Skin epidermis (tissue), 12 donors: ENCODE results near the gene SDC4.
A peak's percentile ranks its signal among the peaks of the same experiment; 100 is the strongest.

Experiments
- H3K27ac ChIP-seq, 21 experiments: fragments of 200-600 bp; sonication (generic) in 11 of 21; one replicate each; pipeline ENCODE4 v1.5.0; 2020; ENCODE audit warnings: mild to moderate bottlenecking in 3 of 21, inconsistent platforms in 2 of 21, moderate library complexity in 2 of 21
- H3K4me3 ChIP-seq, 7 experiments: fragments of 200-600 bp; sonication (generic) in 2 of 7; one replicate each; pipeline ENCODE4 v1.5.0; 2020; ENCODE audit warnings: inconsistent platforms in 2 of 7, mild to moderate bottlenecking in 2 of 7, moderate library complexity in 1 of 7

The SDC4 gene

DNA sequence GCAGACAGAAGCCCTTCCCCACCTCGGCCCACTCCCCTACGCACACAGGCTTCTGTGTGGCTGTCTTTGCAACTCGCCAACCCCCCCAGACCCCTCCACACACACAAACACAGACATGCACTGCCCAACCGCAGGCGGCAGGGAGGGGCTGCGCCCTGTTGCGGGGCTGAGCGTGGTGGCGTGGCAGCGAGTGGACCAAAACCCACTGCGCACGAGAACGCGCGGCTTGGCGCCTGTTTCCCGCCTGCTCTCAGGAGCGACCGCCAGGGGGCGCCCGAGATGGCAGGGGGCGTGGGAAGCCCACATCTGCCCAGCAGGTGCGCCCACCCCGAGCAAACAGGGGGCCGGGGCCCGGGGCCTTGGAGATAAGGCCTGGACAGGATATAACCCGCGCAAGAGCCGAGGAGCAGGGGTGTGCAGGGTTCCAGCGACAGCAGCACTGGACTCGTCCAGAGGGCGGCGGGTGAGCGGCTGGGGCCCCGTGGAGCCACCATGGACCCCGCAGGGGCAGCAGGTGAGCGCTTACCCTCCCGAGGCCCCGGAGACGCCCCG is 41.7 kb downstream of the SDC4 start, which contains the start of gene RBPJL:
Gene RBPJL, plus strand, starts transcription at position 410 of the 552 bp plus-strand sequence. Its CDS starts 83 bp downstream, at position 493.
- no peak within 1 kb of the TSS for H3K4me3 ChIP-seq

DNA sequence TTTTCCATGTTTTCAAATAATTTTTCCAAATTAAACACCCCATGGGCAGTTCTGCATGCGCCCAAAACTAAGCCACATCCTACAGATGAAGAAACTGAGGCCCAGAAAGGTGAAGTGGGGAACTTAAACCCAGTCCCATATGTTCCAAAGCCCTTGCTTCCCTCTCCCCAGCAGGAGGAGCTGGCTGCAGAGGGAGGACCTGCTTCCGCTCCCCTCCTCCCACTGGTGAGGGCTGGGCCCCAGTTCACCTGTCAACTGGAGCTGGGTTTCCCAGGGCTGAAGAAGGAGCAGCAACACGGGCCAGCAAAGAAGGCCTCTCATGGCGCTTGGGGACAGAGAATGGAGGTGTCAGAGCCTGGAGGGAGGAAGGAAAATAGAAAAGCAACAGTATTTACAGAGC is 43.0 kb downstream of the SDC4 start:
- Histone ChIP-seq H3K4me3 (no peak overlapping the region), H3K27ac (no peak overlapping the region)

More for the DNA sequence above, 41.7 kb downstream of the SDC4 start, which contains the start of gene RBPJL:
- H3K27ac ChIP-seq = no peak within 1 kb of the TSS

DNA sequence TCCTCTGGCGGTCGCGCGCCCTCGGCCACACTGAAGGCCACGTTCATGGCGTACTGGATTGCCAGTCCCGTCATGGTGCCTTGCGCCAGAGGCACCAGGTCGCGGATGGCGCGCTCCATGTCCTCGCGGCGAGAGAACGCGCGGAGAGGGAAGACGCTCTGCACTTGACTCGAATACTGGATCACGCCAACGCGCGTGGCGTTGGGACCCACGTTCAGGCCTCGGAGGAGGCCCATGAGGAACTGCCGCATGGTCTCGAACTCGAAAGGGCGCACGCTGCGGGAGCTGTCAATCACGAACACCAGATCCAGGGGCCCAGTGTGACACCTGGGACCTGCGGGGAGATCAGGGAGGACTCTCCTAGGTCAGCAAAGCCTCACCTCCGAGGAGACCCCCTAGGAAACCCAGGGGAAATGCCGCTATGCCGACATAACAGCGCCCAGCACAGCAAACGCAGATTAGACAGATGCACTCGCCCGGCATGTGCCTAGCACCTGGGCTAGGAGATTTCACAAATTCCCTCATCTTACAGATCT is 43.7 kb downstream of the SDC4 start:
- Histone ChIP-seq H3K27ac (no peak overlapping the region), H3K4me3 (no peak overlapping the region)

DNA sequence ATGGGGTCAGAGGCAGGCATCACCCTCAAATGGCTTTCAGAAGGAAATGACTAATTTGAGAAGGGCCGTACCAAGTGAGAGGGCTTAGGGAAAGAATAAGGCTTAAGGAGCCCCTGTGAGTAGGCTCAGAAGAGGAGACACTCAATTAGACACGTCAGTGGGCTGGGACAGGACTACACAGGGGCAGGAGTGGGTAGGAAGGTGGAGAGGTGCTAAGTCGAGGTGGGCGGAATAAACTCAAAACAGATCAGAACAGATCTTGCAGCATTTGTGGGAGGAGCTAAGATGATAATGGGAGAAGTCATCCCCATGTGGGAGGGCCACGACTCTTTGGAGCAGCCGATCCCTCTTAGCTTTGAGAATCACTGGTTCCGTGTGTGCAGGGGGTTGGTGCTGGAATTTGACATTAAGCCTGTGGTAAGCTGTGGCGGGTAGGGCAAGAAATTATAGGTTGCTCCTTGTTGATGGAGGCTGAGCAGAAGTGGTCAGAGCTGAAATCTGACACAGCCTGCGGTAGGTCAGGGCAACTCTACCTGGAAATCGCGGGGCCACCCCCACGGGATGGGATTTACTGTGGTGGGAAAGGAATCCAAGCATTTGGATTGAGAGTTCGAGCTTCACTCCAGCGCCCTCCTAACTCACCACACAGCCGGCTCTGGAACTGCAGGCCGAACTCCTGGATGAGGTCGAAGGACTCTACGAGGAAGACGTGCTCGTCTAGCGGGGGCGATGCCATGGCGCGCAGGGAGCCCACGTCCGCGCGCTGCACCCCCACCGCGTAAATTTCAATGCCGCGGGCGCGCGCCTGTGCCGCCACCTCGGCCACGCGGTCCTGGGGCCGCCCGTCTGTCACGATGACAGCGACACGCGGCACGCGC is 44.4 kb downstream of the SDC4 start:
- no peak overlapping the region for H3K27ac ChIP-seq
- H3K4me3 ChIP-seq = no peak overlapping the region

DNA sequence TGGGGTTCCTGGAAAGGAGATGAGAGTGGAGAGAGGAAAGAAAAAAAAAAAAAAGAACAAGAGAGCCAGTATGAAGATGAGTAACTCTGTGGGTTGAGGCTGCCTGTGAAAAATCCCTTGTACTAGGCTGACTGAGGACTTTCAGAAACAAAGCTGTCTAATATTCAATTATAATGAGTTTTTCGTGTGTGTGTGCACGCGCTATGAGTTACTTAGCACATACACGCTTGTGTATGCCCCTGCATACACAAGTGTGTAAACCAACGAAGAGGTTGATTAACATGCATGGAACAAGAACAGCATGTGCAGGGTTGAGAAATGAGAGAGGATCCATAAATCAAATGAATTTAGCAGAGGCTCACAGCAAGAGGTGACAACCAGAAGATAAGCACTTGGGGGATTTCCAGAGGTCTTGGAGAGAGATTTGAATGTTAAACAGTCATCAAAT is 46.4 kb downstream of the SDC4 start:
- no peak overlapping the region for H3K27ac ChIP-seq
- no peak overlapping the region for H3K4me3 ChIP-seq

DNA sequence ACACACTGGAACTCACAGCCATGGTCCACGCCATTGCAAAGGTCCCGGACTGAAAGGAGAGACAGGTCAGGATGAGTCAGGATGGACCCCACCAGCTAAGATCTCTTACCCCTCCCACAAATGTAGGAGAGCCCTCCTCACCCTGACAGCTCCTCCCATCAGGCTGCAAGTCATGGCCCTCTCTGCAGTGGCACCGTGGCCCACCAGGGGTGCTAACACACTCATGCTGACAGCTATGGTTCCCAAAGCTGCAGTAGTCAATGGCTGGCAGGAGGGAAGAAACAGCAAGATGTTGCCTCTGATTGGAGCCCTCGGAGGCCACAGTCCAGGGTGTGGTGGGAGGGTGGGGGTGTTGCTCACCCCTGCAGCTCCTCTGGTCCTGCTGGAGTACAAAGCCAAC is 47.3 kb downstream of the SDC4 start:
- H3K27ac ChIP-seq = no peak overlapping the region
- no peak overlapping the region for H3K4me3 ChIP-seq

DNA sequence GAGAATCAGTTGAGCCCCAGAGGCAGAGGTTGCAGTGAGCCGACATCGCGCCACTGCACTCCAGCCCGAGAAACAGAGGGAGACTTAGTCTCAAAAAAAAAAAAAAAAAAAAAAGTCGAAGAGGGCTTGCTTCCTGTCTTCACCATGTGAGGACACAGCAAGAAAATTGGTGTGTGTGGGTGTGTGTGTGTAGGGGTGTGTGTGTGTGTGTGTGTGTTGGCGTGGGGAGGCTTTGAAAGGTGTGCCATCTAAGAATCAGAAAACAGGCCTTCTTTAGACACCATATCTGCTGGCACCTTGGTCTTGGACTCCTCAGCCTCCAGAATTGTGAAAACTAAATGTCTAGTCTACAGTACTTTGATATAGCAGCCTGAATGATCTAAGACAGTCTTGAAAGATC is 48.4 kb downstream of the SDC4 start:
- H3K4me3 ChIP-seq = no peak overlapping the region
- no peak overlapping the region for H3K27ac ChIP-seq

DNA sequence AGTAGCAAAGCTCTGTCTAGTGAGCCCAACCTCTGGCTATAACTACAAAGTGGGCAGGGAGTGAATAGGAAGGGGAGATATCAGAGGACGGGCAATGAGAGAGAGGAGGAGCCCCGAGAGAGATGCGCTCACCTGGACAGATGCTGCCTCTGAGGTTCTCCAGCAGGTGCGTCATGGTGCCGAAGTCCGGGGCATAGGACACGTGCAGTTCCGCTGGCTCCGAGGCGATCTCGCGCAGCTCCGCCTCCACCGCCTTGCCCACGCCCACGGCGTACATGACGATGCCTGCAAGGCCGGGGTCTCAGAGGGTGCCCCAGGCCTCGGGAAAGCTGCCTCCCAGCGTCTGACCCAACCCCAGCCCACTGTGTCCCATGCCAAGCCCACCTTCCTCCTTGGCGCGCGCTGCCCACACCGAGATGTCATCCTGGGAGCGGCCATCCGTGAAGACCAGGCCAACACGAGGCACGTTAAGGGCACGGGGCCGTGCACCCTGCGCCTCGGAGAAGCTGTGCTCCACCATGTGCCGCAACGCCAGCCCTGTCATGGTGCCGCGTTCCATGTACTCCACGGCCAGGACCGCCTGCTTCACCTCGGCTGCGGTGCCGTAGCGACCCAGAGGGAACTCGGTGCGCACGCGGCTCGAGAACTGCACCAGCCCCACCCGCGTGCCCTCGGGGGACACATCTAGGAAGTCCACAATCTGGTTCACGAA is 50.3 kb downstream of the SDC4 start:
- Histone ChIP-seq H3K4me3 (no peak overlapping the region), H3K27ac (no peak overlapping the region)

DNA sequence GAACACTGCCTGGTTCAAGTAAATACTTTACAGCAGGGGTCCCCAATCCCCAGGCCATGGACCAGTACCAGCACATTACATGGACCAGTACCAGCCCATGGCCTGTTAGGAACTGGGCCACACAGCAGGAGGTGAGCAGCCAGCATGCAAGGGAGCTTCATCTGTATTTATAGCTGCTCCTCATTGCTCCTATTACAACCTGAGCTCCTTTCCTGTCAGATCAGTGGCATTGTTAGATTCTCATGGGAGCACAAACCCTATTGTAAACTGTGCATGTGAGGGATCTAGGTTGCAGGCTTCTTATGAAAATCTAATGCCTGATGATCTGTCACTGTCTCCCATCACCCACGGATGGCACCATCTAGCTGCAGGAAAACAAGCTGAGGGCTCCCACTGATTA is 53.6 kb downstream of the SDC4 start:
- no peak overlapping the region for H3K27ac ChIP-seq
- H3K4me3 ChIP-seq = no peak overlapping the region

DNA sequence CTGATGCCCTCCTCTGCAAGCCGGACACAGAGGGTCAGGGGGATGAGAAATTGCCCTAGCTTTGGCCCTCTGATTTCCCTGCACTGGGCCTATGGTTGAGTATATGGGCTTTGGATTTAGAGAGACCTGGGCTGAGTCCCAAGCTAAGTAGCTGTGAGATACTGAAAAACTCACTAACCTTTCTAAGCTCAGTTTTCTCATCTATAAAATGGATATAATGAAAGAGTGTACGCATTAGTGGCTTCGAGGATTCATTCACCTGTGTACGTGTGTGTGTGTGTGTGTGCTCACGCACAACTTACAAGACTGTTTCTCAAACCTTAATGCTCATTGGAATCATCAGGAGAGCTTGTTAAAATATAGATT is 54.2 kb downstream of the SDC4 start:
- H3K27ac ChIP-seq = peak overlapping the region in 1 of 21 experiments; percentile 30
- peak overlapping the region in 6 of 7 experiments; percentile 33 to 55 (median 42) for H3K4me3 ChIP-seq

DNA sequence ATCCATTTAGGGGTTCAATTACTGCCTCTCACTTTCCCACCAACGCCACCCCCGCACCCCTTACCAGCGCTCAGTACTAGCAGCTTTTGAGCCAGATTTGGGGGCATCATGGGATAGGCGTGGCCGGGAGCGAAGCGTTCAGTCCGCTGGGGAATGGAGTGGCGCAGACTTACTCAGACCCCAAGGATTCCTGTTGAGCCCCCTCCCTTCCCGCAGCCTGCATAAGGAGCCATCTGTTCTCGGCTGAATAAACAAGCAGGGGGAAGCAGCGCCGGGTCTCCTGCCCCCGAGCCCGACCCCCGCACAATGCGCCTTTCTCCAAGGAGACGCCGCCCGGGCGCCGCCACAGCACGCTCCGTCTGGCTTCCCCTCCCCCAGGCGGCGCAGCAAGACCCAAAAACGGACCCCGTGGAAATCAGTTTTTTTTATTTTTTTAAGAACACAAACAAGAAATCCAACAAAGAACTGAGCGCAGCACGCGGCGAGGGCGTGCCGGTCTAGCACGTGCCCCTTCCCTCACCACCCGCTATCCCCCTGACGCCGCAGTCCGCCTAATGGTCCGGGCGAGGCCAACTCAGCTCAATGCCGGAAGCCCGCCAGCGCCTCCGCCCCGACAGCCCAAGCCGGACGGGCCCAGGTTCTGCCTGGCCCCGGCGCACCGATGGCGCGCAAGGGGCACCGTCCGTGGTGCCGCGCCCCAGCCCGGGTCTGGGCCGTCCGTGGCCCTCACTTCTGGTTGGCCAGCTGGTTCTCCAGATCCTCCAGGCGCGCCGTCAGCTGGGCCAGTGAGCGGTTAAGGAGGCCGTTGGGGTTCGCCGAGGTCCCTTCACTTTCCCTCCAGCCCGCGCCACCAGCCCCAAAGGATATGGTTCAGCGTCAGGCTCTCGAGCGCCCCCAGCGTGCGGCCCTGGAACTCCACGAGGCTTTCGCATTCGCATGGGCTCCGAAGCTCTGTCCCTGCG is 54.9 kb downstream of the SDC4 start:
- H3K4me3 ChIP-seq = peak overlapping the region; percentile 29 to 55 (median 39)
- H3K27ac ChIP-seq = peak overlapping the region in 10 of 21 experiments; percentile 29 to 70 (median 54)

DNA sequence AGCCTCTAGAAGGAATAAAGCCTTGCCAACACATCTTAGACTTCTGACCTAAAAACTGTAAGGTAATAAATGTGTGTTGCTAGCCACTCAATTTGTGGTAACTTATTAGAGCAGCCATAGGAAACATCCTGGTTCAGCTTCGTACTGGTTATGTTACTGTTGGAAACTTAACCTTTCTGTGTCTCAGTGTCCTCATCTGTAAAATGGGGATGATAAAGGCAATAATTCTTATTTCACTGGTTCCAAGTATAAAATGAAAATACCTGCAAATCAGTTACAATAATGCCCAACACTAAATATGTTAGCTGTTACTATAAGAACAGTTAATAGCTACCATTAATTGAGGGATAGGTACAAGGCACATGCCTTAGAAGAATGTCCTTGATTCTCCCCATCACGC is 55.9 kb downstream of the SDC4 start:
- H3K27ac ChIP-seq = no peak overlapping the region
- H3K4me3 ChIP-seq = no peak overlapping the region

DNA sequence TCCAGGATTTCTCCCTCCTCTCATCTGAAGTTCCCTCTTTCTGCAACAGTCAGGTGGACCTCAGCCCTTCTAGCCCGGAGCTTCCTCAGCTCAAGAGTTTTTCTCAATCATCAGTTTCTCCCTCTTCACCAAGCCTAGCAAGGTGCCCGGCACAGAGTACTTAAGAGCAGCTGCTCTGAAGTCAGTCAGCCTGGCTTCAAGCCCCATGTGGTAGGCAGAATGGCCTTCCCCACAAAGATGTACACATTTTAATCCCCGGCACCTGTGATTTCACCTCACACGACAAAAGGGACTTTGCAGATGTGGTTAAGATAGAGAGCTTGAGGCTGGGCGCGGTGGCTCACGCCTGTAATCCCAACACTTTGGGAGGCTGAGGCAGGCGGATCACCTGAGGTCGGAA is 56.7 kb downstream of the SDC4 start:
- Histone ChIP-seq H3K4me3 (no peak overlapping the region), H3K27ac (no peak overlapping the region)

DNA sequence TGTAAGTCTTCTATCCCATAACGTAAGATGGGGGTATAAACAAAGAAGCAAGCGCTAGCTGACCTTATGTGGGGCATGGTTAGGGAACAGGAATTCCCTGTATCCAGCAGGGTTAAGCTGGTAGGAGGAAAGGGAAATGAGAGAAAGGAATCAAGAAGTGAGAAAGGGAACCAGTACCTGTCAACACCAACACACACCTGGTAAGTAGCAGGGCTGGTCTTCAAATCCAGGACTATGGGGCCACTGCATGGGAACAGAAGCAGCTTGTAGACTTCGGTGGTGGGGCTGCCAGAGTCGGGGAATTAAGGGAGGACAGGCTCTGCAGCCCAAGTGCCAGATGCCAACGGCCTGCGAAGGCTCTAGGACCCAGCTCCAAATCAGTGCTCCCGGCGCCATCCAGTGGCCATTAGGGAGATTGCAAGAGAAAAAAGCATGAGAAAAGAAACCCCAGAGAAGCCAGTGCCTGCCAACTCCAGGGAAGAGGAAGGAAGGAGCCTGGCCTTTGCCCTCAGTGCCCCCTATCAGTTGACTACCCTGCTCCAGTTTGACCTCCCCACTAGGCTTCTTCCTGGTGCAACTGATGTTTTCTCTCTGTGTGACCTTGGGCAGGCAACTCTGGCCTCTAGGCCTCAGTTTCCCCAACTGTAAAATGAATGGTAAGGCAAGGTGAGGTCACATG is 57.4 kb downstream of the SDC4 start:
- Histone ChIP-seq H3K27ac (no peak overlapping the region), H3K4me3 (no peak overlapping the region)

DNA sequence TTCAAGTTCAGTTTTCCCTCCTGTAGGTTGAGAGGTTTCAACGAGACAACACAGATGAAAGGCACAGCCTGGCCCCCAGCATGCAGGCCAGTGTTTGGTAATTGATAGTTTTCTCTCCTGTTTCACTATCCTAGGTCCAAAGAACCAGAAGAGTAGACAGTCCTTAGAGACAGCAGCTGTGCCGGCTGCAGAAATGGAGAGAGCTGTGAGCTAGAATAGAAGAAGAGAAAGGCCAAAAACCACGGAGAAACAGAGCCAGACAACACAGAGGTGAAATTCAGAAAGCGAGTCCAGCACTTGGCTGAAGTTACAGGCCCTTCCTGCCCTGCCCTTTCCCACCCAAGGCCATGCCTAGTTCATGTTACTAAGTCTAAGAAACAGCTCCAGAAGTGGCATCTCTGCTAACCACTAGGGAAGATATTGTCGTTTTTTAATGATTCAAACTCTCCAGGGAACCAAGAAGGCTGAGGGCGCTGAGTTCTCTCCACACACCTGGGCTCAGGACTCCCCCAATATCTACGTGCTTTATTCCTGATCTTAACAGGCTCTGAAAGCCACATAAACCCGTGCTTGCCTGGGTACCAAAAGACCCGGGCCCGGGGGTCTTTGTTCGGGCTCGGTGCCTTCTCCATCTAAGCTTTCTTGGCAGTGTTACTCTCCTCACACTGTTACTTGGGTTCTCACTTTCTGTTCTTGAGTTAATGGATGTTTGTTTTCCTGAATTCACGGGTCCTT is 58.1 kb downstream of the SDC4 start:
- Histone ChIP-seq H3K27ac (no peak overlapping the region), H3K4me3 (no peak overlapping the region)

DNA sequence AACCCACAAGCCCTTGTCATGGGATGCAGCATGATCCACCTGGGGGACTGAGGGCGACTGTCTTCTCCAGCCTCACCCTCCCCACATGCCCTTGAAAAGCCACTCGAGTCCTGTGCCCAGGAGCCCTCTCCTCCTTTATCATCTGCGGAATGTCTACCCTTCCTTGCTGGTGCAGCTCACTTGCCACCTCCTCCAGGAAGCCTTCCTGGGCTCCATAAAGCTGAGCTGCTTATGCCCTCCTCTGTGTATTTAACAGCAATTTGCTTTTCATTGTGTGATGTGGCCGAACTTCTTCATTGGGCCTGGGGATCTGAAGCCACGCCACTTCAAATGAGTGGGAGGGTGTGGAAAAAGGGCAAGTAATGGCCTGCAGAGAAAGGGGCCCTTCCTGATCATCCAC is 59.4 kb downstream of the SDC4 start:
- Histone ChIP-seq H3K27ac (no peak overlapping the region), H3K4me3 (no peak overlapping the region)

DNA sequence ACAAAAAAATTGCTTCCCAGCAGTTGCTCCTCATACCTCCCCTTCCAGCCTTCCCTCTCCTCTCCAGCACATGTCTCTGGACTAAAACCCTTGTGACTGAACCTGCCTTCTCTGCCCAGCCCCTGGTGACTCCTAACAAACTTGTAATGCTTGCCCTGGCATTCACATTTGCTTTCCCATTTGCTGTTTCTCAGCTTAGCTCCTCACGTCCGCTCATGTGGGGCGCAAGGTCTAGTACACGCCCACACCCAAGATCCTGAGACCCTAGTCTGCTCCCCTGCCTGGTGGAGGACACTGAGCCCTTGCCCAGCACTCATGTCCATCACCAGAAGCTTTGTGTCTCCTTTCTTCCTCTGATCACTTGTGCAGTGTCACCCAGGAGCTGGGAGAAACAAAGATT is 59.8 kb downstream of the SDC4 start:
- no peak overlapping the region for H3K27ac ChIP-seq
- H3K4me3 ChIP-seq = no peak overlapping the region

DNA sequence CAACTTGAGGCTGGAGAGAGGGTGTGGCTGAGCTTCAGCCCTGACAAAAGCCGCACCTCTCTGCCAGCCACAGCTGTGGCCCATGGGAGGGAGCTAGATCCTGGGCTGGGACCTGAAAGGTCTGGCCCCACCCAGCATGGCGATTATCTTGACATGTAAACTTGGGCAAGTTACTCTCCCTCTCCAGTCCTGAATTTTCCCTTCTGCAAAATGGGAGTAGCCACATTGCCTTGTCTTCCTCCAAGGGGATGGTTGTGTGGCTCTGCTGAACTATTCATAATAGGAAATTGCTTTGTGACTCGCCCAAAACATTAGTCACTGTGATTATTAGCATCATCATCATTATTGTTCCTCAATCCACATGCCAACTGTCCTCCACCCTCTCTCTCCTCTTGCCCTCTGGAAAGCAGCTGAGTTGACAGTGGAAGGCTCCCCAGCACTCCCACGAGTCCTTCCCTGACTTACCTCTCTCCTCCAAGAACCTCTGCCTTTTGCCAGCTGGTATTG is 64.6 kb downstream of the SDC4 start:
- Histone ChIP-seq H3K4me3 (no peak overlapping the region), H3K27ac (peak overlapping the region in 4 of 21 experiments; percentile 6 to 60 (median 36))
